ENCODE measurements around the gene KRTAP6-1.

The KRTAP6-1 gene

DNA sequence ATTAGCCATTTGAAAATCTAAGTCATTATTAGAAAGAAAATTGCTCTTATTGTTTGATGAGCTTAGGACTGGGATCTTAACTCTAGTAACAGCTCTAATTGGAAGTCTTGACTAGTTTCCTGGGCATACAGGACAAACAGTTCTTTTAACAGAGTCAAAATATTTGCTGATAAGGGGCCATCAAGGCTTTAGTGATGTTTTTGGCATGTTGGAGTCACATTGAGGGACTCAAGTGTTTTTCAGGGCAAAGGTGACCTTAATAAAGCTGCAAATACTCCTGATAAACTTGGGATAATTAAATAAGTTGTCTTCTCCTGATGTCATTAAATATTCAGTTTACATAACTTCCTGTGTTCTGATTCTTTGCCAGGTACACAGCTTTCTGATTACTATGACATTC, 46.1 kb downstream of the KRTAP6-1 start:
- no peak for DNase-seq

DNA sequence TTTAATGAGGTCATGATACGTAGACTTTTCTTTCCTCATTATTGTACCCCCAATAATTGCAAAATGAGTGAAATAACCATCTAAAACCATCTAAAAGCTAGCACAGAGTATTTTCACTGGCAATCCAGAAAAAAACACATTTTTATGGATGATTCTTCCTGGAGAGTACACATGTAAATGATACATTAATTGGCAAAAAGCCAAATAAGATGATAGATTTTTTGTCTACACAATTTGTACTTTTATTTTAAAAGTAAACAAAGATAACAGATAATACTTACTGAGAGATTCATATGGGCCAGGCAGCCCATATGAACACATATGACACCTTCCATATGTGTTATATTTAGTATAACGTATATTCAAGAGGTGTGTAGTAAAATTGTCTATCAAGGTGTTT, 50.1 kb downstream of the KRTAP6-1 start:
- DNase-seq = no peak

Data from activated CD4-positive, alpha-beta T cell treated with anti-CD3 and anti-CD28 coated beads, Interleukin-2, amount 50 U/mL, for 1 hour (primary cell).